SK-N-SH treated with all-trans-retinoic acid at 6 μM for 48 hours (cell line): ENCODE data around the gene CBARP.

Experiments used
- ATAC-seq: fragments of 200-7000 bp; cut with Tn5 transposase; 3 replicates; pipeline ENCODE4 v1.9.1; 2020; ENCODE audit warnings: mild to moderate bottlenecking, moderate library complexity
- ARNTL ChIP-seq: fragments of 450-650 bp; formaldehyde crosslinking; IDR thresholded peaks from 2 replicates; pipeline ENCODE4 v1.5.0; 2020; ENCODE audit warnings: low read depth, mild to moderate bottlenecking, moderate library complexity, borderline replicate concordance
- BACH2 ChIP-seq: fragments of 250-450 bp; sonication (Bioruptor Pico); IDR thresholded peaks from 2 replicates; pipeline ENCODE4 v1.9.0; 2021; ENCODE audit warnings: mild to moderate bottlenecking, borderline replicate concordance
- CSDC2 ChIP-seq: fragments of 250-450 bp; sonication (Bioruptor Pico); IDR thresholded peaks from 2 replicates; pipeline ENCODE4 v1.5.0; 2020; ENCODE audit warnings: mild to moderate bottlenecking, moderate library complexity
- ESRRG ChIP-seq: fragments of 250-450 bp; sonication (Bioruptor Pico); IDR thresholded peaks from 2 replicates; pipeline ENCODE4 v1.6.1; 2021; ENCODE audit warnings: mild to moderate bottlenecking
- GLIS3 ChIP-seq: fragments of 250-450 bp; sonication (Bioruptor Pico); IDR thresholded peaks from 2 replicates; pipeline ENCODE4 v1.5.0; 2020; ENCODE audit warnings: mild to moderate bottlenecking, moderate library complexity
- ISL1 ChIP-seq: fragments of 250-450 bp; sonication (Bioruptor Pico); IDR thresholded peaks from 2 replicates; pipeline ENCODE4 v2.1.2; 2022; ENCODE audit warnings: mild to moderate bottlenecking, moderate library complexity
- PATZ1 ChIP-seq: fragments of 250-450 bp; sonication (Bioruptor Pico); IDR thresholded peaks from 2 replicates; pipeline ENCODE4 v1.8.0; 2020; ENCODE audit warnings: mild to moderate bottlenecking, moderate library complexity, borderline replicate concordance
- PPARA ChIP-seq: fragments of 250-450 bp; sonication (Bioruptor Pico); IDR thresholded peaks from 2 replicates; pipeline ENCODE4 v1.5.0; 2020; ENCODE audit warnings: mild to moderate bottlenecking, borderline replicate concordance
- RARB ChIP-seq: fragments of 250-450 bp; sonication (Bioruptor Pico); IDR thresholded peaks from 2 replicates; pipeline ENCODE4 v1.8.0; 2021; ENCODE audit warnings: mild to moderate bottlenecking, moderate library complexity
- TCF4 ChIP-seq: fragments of 250-450 bp; sonication (Bioruptor Pico); IDR thresholded peaks from 2 replicates; pipeline ENCODE4 v1.8.0; 2021; ENCODE audit warnings: mild to moderate bottlenecking, moderate library complexity, borderline replicate concordance
- TOX ChIP-seq: fragments of 250-450 bp; sonication (Bioruptor Pico); IDR thresholded peaks from 2 replicates; pipeline ENCODE4 v1.8.0; 2021; ENCODE audit warnings: mild to moderate bottlenecking, moderate library complexity, borderline replicate concordance
- TSHZ2 ChIP-seq: fragments of 250-450 bp; sonication (Bioruptor Pico); IDR thresholded peaks from 2 replicates; pipeline ENCODE4 v1.5.0; 2020; ENCODE audit warnings: mild to moderate bottlenecking, moderate library complexity
- ZC3H10 ChIP-seq: fragments of 250-450 bp; sonication (Bioruptor Pico); IDR thresholded peaks from 2 replicates; pipeline ENCODE4 v1.5.1; 2021; ENCODE audit warnings: mild to moderate bottlenecking, moderate library complexity
- ZFP3 ChIP-seq: fragments of 250-450 bp; sonication (Bioruptor Pico); IDR thresholded peaks from 2 replicates; pipeline ENCODE4 v1.5.0; 2020; ENCODE audit warnings: mild to moderate bottlenecking, moderate library complexity
- ZNF565 ChIP-seq: fragments of 450-650 bp; formaldehyde crosslinking; conservative IDR thresholded peaks from 2 replicates; pipeline ENCODE4 v1.5.0; 2020; ENCODE audit warnings: low read depth, mild to moderate bottlenecking, moderate library complexity
- ZNF70 ChIP-seq: fragments of 450-650 bp; formaldehyde crosslinking; IDR thresholded peaks from 2 replicates; pipeline ENCODE4 v1.5.0; 2020; ENCODE audit warnings: mild to moderate bottlenecking, moderate library complexity
- ZNF8 ChIP-seq: fragments of 450-650 bp; formaldehyde crosslinking; IDR thresholded peaks from 2 replicates; pipeline ENCODE4 v1.5.0; 2020; ENCODE audit warnings: mild to moderate bottlenecking, moderate library complexity
- TF ChIP-seq, protein P1 (sequence below): fragments of 250-450 bp; sonication (Bioruptor Pico); IDR thresholded peaks from 2 replicates; pipeline ENCODE4 v1.5.1; 2020; ENCODE audit warnings: low read depth, mild to moderate bottlenecking, moderate library complexity
- TF ChIP-seq, protein P2 (sequence below): fragments of 250-450 bp; sonication (Bioruptor Pico); IDR thresholded peaks from 2 replicates; pipeline ENCODE4 v1.8.0; 2021; ENCODE audit warnings: low read depth, mild to moderate bottlenecking, moderate library complexity, borderline replicate concordance
- TF ChIP-seq, protein P3 (sequence below): fragments of 250-450 bp; sonication (Bioruptor Pico); IDR thresholded peaks from 2 replicates; pipeline ENCODE4 v1.5.1; 2021; ENCODE audit warnings: mild to moderate bottlenecking, moderate library complexity

The CBARP gene

DNA sequence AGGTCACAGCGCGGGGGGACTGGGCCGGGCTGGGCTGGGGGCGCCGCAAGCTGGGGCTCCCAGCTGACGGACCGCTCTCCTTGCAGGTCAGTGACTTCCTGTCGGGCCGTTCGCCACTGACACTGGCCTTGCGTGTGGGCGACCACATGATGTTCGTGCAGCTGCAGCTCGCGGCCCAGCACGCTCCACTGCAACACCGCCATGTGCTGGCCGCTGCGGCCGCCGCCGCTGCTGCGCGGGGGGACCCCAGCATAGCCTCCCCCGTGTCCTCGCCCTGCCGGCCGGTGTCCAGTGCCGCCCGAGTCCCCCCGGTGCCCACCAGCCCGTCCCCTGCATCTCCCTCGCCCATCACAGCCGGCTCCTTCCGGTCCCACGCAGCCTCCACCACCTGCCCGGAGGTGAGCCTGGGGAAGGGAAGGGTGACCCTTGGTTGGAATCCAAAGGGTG is 16.3 kb upstream of the CBARP start:
- ATAC-seq = no peak
- TF ChIP-seq, protein P1, sequence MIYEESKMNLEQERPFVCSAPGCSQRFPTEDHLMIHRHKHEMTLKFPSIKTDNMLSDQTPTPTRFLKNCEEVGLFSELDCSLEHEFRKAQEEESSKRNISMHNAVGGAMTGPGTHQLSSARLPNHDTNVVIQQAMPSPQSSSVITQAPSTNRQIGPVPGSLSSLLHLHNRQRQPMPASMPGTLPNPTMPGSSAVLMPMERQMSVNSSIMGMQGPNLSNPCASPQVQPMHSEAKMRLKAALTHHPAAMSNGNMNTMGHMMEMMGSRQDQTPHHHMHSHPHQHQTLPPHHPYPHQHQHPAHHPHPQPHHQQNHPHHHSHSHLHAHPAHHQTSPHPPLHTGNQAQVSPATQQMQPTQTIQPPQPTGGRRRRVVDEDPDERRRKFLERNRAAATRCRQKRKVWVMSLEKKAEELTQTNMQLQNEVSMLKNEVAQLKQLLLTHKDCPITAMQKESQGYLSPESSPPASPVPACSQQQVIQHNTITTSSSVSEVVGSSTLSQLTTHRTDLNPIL (CRISPR knock-in tag) = no peak
- no peak for TF ChIP-seq ARNTL (CRISPR knock-in tag)
- TF ChIP-seq, protein P2, sequence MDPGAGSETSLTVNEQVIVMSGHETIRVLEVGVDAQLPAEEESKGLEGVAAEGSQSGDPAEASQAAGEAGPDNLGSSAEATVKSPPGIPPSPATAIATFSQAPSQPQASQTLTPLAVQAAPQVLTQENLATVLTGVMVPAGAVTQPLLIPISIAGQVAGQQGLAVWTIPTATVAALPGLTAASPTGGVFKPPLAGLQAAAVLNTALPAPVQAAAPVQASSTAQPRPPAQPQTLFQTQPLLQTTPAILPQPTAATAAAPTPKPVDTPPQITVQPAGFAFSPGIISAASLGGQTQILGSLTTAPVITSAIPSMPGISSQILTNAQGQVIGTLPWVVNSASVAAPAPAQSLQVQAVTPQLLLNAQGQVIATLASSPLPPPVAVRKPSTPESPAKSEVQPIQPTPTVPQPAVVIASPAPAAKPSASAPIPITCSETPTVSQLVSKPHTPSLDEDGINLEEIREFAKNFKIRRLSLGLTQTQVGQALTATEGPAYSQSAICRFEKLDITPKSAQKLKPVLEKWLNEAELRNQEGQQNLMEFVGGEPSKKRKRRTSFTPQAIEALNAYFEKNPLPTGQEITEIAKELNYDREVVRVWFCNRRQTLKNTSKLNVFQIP (CRISPR knock-in tag) = no peak
- TF ChIP-seq ZNF8 = no peak
- no peak for TF ChIP-seq ZC3H10 (CRISPR knock-in tag)
- no peak for TF ChIP-seq ESRRG (CRISPR knock-in tag)
- no peak for TF ChIP-seq CSDC2 (CRISPR knock-in tag)
- TF ChIP-seq ZFP3 (CRISPR knock-in tag) = no peak
- TF ChIP-seq BACH2 = no peak
- TF ChIP-seq, protein P3, sequence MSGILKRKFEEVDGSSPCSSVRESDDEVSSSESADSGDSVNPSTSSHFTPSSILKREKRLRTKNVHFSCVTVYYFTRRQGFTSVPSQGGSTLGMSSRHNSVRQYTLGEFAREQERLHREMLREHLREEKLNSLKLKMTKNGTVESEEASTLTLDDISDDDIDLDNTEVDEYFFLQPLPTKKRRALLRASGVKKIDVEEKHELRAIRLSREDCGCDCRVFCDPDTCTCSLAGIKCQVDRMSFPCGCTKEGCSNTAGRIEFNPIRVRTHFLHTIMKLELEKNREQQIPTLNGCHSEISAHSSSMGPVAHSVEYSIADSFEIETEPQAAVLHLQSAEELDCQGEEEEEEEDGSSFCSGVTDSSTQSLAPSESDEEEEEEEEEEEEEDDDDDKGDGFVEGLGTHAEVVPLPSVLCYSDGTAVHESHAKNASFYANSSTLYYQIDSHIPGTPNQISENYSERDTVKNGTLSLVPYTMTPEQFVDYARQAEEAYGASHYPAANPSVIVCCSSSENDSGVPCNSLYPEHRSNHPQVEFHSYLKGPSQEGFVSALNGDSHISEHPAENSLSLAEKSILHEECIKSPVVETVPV (CRISPR knock-in tag) = no peak
- TF ChIP-seq RARB (CRISPR knock-in tag) = no peak
- no peak for TF ChIP-seq ZNF565 (CRISPR knock-in tag)
- TF ChIP-seq ZNF70 = no peak
- no peak for TF ChIP-seq TOX (CRISPR knock-in tag)
- TF ChIP-seq PPARA (CRISPR knock-in tag) = no peak
- no peak for TF ChIP-seq TSHZ2 (CRISPR knock-in tag)
- no peak for TF ChIP-seq ISL1 (CRISPR knock-in tag)

GRCh38 chr19:1253514-1254080 is 15.8 kb upstream of the CBARP start:
- ATAC-seq = no peak; the same call in 1 of the 3 replicates
- TF ChIP-seq ZFP3 (CRISPR knock-in tag) (0 out of 2 replicates have a peak, but pooled peaks have one; percentile 24), ZC3H10 (CRISPR knock-in tag) (no peak)

GRCh38 chr19:1252821-1253513 is 15.2 kb upstream of the CBARP start:
- ATAC-seq = peak; percentile 63
- TF ChIP-seq TCF4 (CRISPR knock-in tag) (no peak), PATZ1 (peak; percentile 84; the same call in 1 of the 2 replicates), GLIS3 (CRISPR knock-in tag) (0 out of 2 replicates have a peak, but pooled peaks have one; percentile 21)
